OCI-LY1 (cell line): ENCODE data around the gene KRT5.

Source experiments
- H2AFZ ChIP-seq: fragments of 200-600 bp; sonication (generic), shearing (Covaris generic); 2 replicates; pipeline ENCODE4 v1.6.0; 2014; ENCODE audit warnings: antibody characterized with exemption, mild to moderate bottlenecking, low read length
- H3F3A ChIP-seq: fragments of 200-600 bp; sonication (generic), shearing (Covaris generic); 2 replicates; pipeline ENCODE4 v1.6.0; 2014; ENCODE audit warnings: mild to moderate bottlenecking, antibody characterized with exemption, low read length, moderate library complexity; ENCODE audit not compliant: insufficient read depth
- H3K27ac ChIP-seq: fragments of 200-600 bp; sonication (generic); 2 replicates; pipeline ENCODE4 v1.5.1; 2014; ENCODE audit warnings: low read length, mixed run types, mild to moderate bottlenecking, low read depth; ENCODE audit not compliant: poor library complexity, severe bottlenecking
- H3K27me3 ChIP-seq: fragments of 200-600 bp; sonication (generic); 2 replicates; pipeline ENCODE4 v1.6.0; 2014; ENCODE audit warnings: antibody characterized with exemption, mild to moderate bottlenecking, low read length, moderate library complexity; ENCODE audit not compliant: insufficient read depth
- H3K36me3 ChIP-seq: fragments of 200-600 bp; sonication (generic); 2 replicates; pipeline ENCODE4 v1.6.1; 2014; ENCODE audit warnings: mild to moderate bottlenecking, antibody characterized with exemption, low read length, moderate library complexity, mixed read lengths; ENCODE audit not compliant: insufficient read depth
- H3K4me1 ChIP-seq: fragments of 200-600 bp; sonication (generic); 2 replicates; pipeline ENCODE4 v1.5.1; 2014; ENCODE audit warnings: mild to moderate bottlenecking, low read length, moderate library complexity; ENCODE audit not compliant: insufficient read depth, severe bottlenecking
- H3K4me2 ChIP-seq: fragments of 200-600 bp; sonication (generic), shearing (Covaris generic); 2 replicates; pipeline ENCODE4 v1.6.1; 2014; ENCODE audit warnings: low read length
- H3K4me3 ChIP-seq: fragments of 200-600 bp; sonication (generic); 2 replicates; pipeline ENCODE4 v1.5.1; 2014; ENCODE audit warnings: low read length, low read depth, mild to moderate bottlenecking, mixed read lengths; ENCODE audit not compliant: poor library complexity, severe bottlenecking
- H3K79me2 ChIP-seq: fragments of 200-600 bp; shearing (Covaris generic); 2 replicates; pipeline ENCODE4 v1.6.1; 2016; ENCODE audit warnings: mixed run types, low read length, mixed read lengths; ENCODE audit not compliant: insufficient read depth
- H3K9ac ChIP-seq: fragments of 200-600 bp; sonication (generic), shearing (Covaris generic); 2 replicates; pipeline ENCODE4 v1.6.1; 2014; ENCODE audit warnings: mild to moderate bottlenecking, low read length, mixed read lengths
- H3K9me2 ChIP-seq: fragments of 200-600 bp; sonication (generic), shearing (Covaris generic); 2 replicates; pipeline ENCODE4 v1.6.1; 2014; ENCODE audit warnings: low read depth, mild to moderate bottlenecking, low read length, mixed read lengths
- H3K9me3 ChIP-seq: fragments of 200-600 bp; shearing (Covaris generic); 2 replicates; pipeline ENCODE4 v1.6.1; 2014; ENCODE audit warnings: low read length, mixed read lengths
- H4K20me1 ChIP-seq: fragments of 200-600 bp; sonication (generic), shearing (Covaris generic); 2 replicates; pipeline ENCODE4 v1.6.0; 2016; ENCODE audit warnings: mild to moderate bottlenecking, low read length; ENCODE audit not compliant: insufficient read depth
- CTCF ChIP-seq: fragments of 200-600 bp; sonication (generic), shearing (Covaris generic); IDR thresholded peaks from 2 replicates; pipeline ENCODE4 v1.5.1; 2017; ENCODE audit warnings: mild to moderate bottlenecking, antibody characterized with exemption, low read length, moderate library complexity, mixed read lengths
- EZH2 ChIP-seq: fragments of 200-600 bp; sonication (generic), shearing (Covaris generic); IDR thresholded peaks from 2 replicates; pipeline ENCODE4 v1.8.0; 2017; ENCODE audit warnings: borderline replicate concordance, mixed run types, mild to moderate bottlenecking, antibody characterized with exemption, low read length, moderate library complexity, mixed read lengths

Gene KRT5

DNA sequence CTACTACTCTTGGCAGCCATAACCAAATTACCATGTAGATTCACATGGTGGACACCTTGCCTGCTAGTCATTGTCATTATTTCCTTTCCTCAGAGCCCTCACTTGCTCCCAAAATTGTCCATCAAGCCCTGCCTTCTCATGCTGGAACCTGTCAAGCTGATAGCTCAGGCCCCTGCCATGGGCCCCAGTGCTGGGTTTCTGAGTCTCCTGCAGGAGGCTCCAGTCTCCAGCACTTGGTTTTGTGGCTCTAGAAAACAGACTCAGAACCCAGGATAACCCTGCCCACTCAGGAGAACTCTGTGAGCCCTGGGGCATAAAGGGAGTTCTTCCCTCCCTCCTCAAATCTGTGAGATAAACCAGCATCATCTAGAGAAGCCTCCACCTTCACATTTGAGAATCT, 22.0 kb upstream of the KRT5 start:
- no peak overlapping the region for H3K4me3 ChIP-seq
- no peaks in the 10 kb centered on the region for H3K36me3 ChIP-seq
- H3K9me2 ChIP-seq, result no peaks in the 10 kb centered on the region
- H3K79me2 ChIP-seq, result no peaks in the 10 kb centered on the region
- H3K9ac ChIP-seq, result no peak overlapping the region
- H3F3A ChIP-seq, result no peaks in the 10 kb centered on the region
- no peak overlapping the region for H3K27ac ChIP-seq
- no peak overlapping the region for H3K4me2 ChIP-seq
- H4K20me1 ChIP-seq, result no peaks in the 10 kb centered on the region
- no peak for TF ChIP-seq CTCF
- no peak for TF ChIP-seq EZH2
- no peaks in the 10 kb centered on the region for H3K9me3 ChIP-seq
- H3K27me3 ChIP-seq, result no peaks in the 10 kb centered on the region
- H3K4me1 ChIP-seq, result no peaks in the 10 kb centered on the region
- H2AFZ ChIP-seq, result no peak overlapping the region

- Histone ChIP-seq H3K27me3 (no peaks in the 10 kb centered on the region), H3K4me2 (no peak overlapping the region), H3K79me2 (no peaks in the 10 kb centered on the region), H3K9ac (no peak overlapping the region), H3K36me3 (no peaks in the 10 kb centered on the region), H3K9me3 (no peaks in the 10 kb centered on the region), H3K27ac (no peak overlapping the region), H3K4me3 (no peak overlapping the region), H3K9me2 (no peaks in the 10 kb centered on the region), H3K4me1 (no peaks in the 10 kb centered on the region), H4K20me1 (no peaks in the 10 kb centered on the region), H2AFZ (no peak overlapping the region), H3F3A (no peaks in the 10 kb centered on the region)
- TF ChIP-seq CTCF (no peak), EZH2 (no peak)
Observed at GRCh38 chr12:52541709-52542108, 21.5 kb upstream of the KRT5 start.

DNA sequence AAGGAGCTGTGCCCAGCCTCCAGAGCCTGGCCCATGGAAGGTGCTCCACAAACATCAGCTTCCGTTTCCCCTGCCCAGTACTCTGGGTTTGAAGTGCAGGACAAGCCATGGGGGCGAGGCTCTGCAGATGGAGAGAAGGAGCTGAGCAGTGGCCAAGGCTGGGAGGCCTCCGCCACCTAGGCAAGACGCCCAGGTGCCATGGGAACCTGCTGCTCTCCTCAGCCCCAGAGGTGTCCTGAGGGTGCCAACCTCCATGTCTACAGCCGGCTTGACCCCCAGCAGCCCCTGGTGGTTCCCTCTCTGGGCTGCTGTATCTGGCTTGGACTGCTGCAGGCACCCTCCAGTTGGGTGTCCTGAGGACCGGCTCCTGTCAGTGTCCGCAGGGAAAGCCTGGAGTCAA, 20.3 kb upstream of the KRT5 start:
- H3K4me3 ChIP-seq, result no peak overlapping the region
- no peaks in the 10 kb centered on the region for H3K36me3 ChIP-seq
- H2AFZ ChIP-seq, result no peak overlapping the region
- H3K79me2 ChIP-seq, result no peaks in the 10 kb centered on the region
- no peak for TF ChIP-seq EZH2
- TF ChIP-seq CTCF, result no peak
- no peaks in the 10 kb centered on the region for H3F3A ChIP-seq
- no peaks in the 10 kb centered on the region for H3K9me3 ChIP-seq
- no peak overlapping the region for H3K4me2 ChIP-seq
- H3K9me2 ChIP-seq, result no peaks in the 10 kb centered on the region
- H3K27me3 ChIP-seq, result no peaks in the 10 kb centered on the region
- H3K9ac ChIP-seq, result no peak overlapping the region
- H4K20me1 ChIP-seq, result no peaks in the 10 kb centered on the region
- H3K4me1 ChIP-seq, result no peaks in the 10 kb centered on the region
- no peak overlapping the region for H3K27ac ChIP-seq
